Tibial artery (tissue), 4 donors: ENCODE measurements around the gene GVQW3.

Source experiments
- DNase-seq, 2 donors: peaks; one replicate each; pipeline ENCODE4 v3.0.0-alpha.2; 2019
- H3K27ac ChIP-seq, 2 donors: fragments of 200-600 bp; sonication (generic) in 1 of 2; 1 replicate in 1 of 2; 2 replicates in 1 of 2; pipeline ENCODE4 v1.5.1; 2018 to 2019; ENCODE audit warnings: mild to moderate bottlenecking in 1 of 2
- H3K27me3 ChIP-seq, 2 donors: fragments of 200-600 bp; sonication (generic) in 1 of 2; one replicate each; pipeline versions ENCODE4 v1.5.1 to v1.6.0; 2016 to 2019
- H3K36me3 ChIP-seq, 3 donors: fragments of 200-600 bp; sonication (generic) in 2 of 3; one replicate each; pipeline ENCODE4 v1.5.1; 2016 to 2019; ENCODE audit warnings: mild to moderate bottlenecking in 2 of 3
- H3K4me1 ChIP-seq, 4 donors: fragments of 200-600 bp; sonication (generic) in 2 of 4; 1 replicate in 3 of 4; 2 replicates in 1 of 4; pipeline ENCODE4 v1.5.1; 2016 to 2019
- H3K4me3 ChIP-seq, 2 donors: fragments of 200-600 bp; sonication (generic) in 1 of 2; 1 replicate in 1 of 2; 2 replicates in 1 of 2; pipeline ENCODE4 v1.5.1; 2018 to 2019; ENCODE audit warnings: mild to moderate bottlenecking in 2 of 2
- H3K9me3 ChIP-seq, 3 donors: fragments of 200-600 bp; sonication (generic) in 1 of 3; one replicate each; pipeline ENCODE4 v1.5.1; 2016 to 2019
- CTCF ChIP-seq, 2 experiments: fragments of 200-600 bp in 1 of 2; fragments of 450-650 bp in 1 of 2; IDR thresholded peaks; one replicate each; pipeline ENCODE4 v1.5.1; 2017 to 2019; ENCODE audit warnings: antibody characterized with exemption in 2 of 2, mild to moderate bottlenecking in 1 of 2, moderate library complexity in 1 of 2
- intact Hi-C: fragments of 100-400 bp; cut with DNase I; formaldehyde crosslinking; loops from one replicate; pipeline ENCODE4 v1.15.0; 2023; ENCODE audit warnings: low total_unique reads

Gene GVQW3

DNA sequence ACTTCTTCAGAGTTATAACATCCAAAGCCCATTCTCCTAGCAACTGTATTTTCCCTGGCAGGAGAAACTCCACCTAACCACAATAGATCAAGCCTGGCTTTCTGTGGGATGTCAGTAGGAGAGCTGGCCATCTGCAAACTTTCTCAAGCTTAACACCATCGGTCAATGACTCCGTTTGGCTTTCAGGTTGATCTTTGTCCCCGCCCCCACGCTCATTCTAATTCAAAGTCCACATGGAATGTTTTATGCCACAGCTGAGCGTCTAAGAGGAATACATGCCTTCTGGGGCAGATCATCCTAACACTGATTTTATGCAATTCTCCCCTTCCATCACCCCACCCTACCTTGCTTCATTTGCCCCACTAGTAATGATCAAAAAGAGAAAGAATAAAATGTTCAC is 4.8 kb downstream of the GVQW3 start:
- Histone ChIP-seq H3K27me3 (no peaks in the 10 kb centered on the region), H3K36me3 (no peaks in the 10 kb centered on the region), H3K4me3 (no peak overlapping the region), H3K9me3 (no peaks in the 10 kb centered on the region), H3K4me1 (peaks cover 0 to 18% (median 8%) of the 10 kb centered on the region in 4 donors), H3K27ac (no peak overlapping the region)
- TF ChIP-seq CTCF (IDR thresholded peaks at IDR 0.05), result no peak
- intact Hi-C loops, result loop anchor here (10.0 kb wide), 2 partner anchors 71 to 151 kb away; no protein-coding TSS in a partner anchor
- DNase-seq, result no peak

GRCh38 chr11:76388408-76388807 is 7.3 kb downstream of the GVQW3 start:
- DNase-seq, result no peak
- Histone ChIP-seq H3K36me3 (no peaks in the 10 kb centered on the region), H3K27me3 (no peaks in the 10 kb centered on the region), H3K27ac (no peak overlapping the region), H3K9me3 (no peaks in the 10 kb centered on the region), H3K4me1 (no peaks in the 10 kb centered on the region), H3K4me3 (no peak overlapping the region)
- no peak for TF ChIP-seq CTCF (IDR thresholded peaks at IDR 0.05)
- intact Hi-C loops, result loop anchor here (10.0 kb wide), 2 partner anchors 74 to 154 kb away; no protein-coding TSS in a partner anchor

DNA sequence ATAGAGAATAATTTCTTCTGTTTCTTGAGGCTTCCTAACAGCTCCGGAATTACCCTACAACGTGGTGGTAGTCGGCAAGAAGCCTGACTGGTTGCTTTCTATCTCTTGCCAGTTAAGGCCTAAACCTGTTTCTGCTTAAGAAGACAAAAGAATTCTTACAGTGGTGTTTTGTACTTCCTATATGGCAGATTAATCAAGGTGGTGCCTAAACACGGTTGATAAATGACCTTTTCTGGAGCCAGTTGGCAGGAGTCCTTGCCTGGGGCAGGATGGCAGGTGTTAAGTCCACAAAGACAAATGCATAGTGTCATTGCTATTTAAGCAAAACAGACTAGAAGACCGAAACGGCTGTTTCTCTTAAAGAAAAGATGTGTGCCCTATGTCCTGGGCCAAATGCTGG is 9.9 kb downstream of the GVQW3 start:
- DNase-seq, result no peak

GRCh38 chr11:76391811-76392475 is 10.8 kb downstream of the GVQW3 start:
- no peaks in the 10 kb centered on the region for H3K27me3 ChIP-seq
- TF ChIP-seq CTCF (IDR thresholded peaks at IDR 0.05), result no peak
- intact Hi-C loops, result no loop called here

More for the DNA sequence above, 9.9 kb downstream of the GVQW3 start:
- TF ChIP-seq CTCF (IDR thresholded peaks at IDR 0.05), result no peak
- intact Hi-C loops, result no loop called here
- no peaks in the 10 kb centered on the region for H3K9me3 ChIP-seq
- H3K27me3 ChIP-seq, result no peaks in the 10 kb centered on the region
- H3K36me3 ChIP-seq, result no peaks in the 10 kb centered on the region
- no peaks in the 10 kb centered on the region for H3K4me1 ChIP-seq
- no peak overlapping the region for H3K27ac ChIP-seq
- no peak overlapping the region for H3K4me3 ChIP-seq

GRCh38 chr11:76392870-76393269 is 11.7 kb downstream of the GVQW3 start:
- DNase-seq, result no peak
- no peak overlapping the region for H3K27ac ChIP-seq
- intact Hi-C loops, result no loop called here
- TF ChIP-seq CTCF (IDR thresholded peaks at IDR 0.05), result no peak
- H3K4me3 ChIP-seq, result no peak overlapping the region
- H3K27me3 ChIP-seq, result no peaks in the 10 kb centered on the region
- no peaks in the 10 kb centered on the region for H3K9me3 ChIP-seq
- H3K36me3 ChIP-seq, result no peaks in the 10 kb centered on the region
- no peaks in the 10 kb centered on the region for H3K4me1 ChIP-seq

More at GRCh38 chr11:76391811-76392475, 10.8 kb downstream of the GVQW3 start:
- Histone ChIP-seq H3K9me3 (no peaks in the 10 kb centered on the region), H3K27ac (no peak overlapping the region), H3K4me3 (no peak overlapping the region), H3K36me3 (no peaks in the 10 kb centered on the region), H3K4me1 (no peaks in the 10 kb centered on the region)
- no peak for DNase-seq
